Measurements from ENCODE around the gene CNMD. TPM values are rescaled to one million over a fixed set of nuclear protein-coding genes. Genes with fewer than 3 reads are reported as not detected.

The CNMD gene
- polyA plus RNA-seq, 3 donors, result not detected

DNA sequence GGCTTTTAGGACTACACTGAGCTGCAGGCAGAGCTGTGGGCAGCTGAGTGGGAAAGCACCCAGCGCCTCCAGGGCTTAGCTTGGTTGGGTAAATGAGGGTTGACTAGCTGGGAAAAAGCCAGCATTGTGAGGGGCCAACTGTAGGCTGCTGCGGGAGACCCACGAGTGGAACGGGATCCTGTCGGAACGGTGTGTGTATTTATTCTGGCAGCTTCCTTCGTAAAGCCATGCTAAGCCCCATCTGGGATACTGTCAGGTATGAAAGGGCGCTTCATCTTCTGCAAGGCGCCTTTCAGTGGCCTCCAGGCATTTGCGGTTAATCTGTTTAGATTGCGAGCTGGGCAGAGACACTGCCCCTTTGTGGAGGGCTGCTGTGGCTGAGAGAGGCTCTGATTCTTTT is 39.5 kb upstream of the CNMD start:
- Histone ChIP-seq H3K9me3 (replicated peaks in 1 of 2; ENCODE audit: control insufficient read depth in 1 of 2, insufficient read depth in 1 of 2, low read length in 2 of 2) (no peaks in the 10 kb centered on the region), H3K4me2 (replicated peaks; ENCODE audit: extremely low read depth, low read length, poor library complexity, severe bottlenecking) (no peak overlapping the region), H3K36me3 (replicated peaks in 1 of 2; ENCODE audit: control insufficient read depth in 1 of 2, insufficient read depth in 2 of 2, low read length in 2 of 2) (no peaks in the 10 kb centered on the region), H4K20me1 (ENCODE audit: insufficient read depth, low read length) (no peaks in the 10 kb centered on the region), H3K9ac (ENCODE audit: insufficient read depth, low read length, poor library complexity, severe bottlenecking) (no peak overlapping the region), H3K27me3 (ENCODE audit: control insufficient read depth in 2 of 2, insufficient read depth in 2 of 2, low read length in 2 of 2) (no peaks in the 10 kb centered on the region), H2AFZ (ENCODE audit: insufficient read depth, low read depth, low read length, poor library complexity, severe bottlenecking) (no peak overlapping the region), H3K4me3 (replicated peaks in 1 of 3; ENCODE audit: low read depth in 2 of 3, low read length in 3 of 3) (no peak overlapping the region), H3K4me1 (ENCODE audit: control insufficient read depth in 1 of 2, insufficient read depth in 2 of 2, low read length in 2 of 2) (no peaks in the 10 kb centered on the region), H3K79me2 (ENCODE audit: insufficient read depth, low read length) (no peaks in the 10 kb centered on the region), H3K27ac (ENCODE audit: low read depth in 1 of 2, low read length in 2 of 2) (no peak overlapping the region)
- Mint-ChIP-seq H3K4me1 (no peaks in the 10 kb centered on the region), H3K27me3 (ENCODE audit: low read depth in 3 of 3) (peaks cover 0 to 7% (median 4%) of the 10 kb centered on the region in 3 donors), H3K27ac (no peak overlapping the region), H3K4me3 (no peak overlapping the region), H3K9me3 (peaks cover 0 to 2% (median 0%) of the 10 kb centered on the region in 7 donors), H3K36me3 (no peaks in the 10 kb centered on the region)
- 89% methylated on average over 8 of the region's 11 CpGs for WGBS (ENCODE audit: insufficient coverage)
- intact Hi-C loops (cut with micrococcal nuclease), result no loop called here
- TF ChIP-seq, protein P1, sequence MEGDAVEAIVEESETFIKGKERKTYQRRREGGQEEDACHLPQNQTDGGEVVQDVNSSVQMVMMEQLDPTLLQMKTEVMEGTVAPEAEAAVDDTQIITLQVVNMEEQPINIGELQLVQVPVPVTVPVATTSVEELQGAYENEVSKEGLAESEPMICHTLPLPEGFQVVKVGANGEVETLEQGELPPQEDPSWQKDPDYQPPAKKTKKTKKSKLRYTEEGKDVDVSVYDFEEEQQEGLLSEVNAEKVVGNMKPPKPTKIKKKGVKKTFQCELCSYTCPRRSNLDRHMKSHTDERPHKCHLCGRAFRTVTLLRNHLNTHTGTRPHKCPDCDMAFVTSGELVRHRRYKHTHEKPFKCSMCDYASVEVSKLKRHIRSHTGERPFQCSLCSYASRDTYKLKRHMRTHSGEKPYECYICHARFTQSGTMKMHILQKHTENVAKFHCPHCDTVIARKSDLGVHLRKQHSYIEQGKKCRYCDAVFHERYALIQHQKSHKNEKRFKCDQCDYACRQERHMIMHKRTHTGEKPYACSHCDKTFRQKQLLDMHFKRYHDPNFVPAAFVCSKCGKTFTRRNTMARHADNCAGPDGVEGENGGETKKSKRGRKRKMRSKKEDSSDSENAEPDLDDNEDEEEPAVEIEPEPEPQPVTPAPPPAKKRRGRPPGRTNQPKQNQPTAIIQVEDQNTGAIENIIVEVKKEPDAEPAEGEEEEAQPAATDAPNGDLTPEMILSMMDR (IDR thresholded peaks at IDR 0.05), result no peak
- no peak for DNase-seq

DNA sequence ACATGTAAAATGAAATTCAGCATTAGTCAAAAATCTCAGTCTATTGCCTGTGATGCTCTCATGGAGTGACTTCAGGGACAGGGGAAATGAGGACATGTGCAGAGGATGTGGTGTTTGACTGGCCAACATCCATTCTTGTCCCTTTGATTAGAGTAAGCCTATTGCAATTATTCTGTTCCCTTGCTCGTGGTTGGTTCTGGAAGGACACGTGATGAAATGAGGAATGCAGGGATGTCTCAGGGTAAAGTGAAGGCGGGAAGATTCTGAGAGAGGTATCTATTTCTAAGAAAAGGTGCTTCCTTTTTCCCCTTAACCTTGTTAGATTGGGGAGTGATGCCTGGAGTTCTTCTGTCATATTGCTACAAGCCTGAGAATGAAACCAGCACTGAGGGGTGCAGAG is 37.1 kb upstream of the CNMD start:
- Mint-ChIP-seq H3K27me3 (ENCODE audit: low read depth in 3 of 3) (peaks cover 0 to 14% (median 7%) of the 10 kb centered on the region in 3 donors), H3K9me3 (peaks cover 0 to 2% (median 0%) of the 10 kb centered on the region in 7 donors), H3K36me3 (no peaks in the 10 kb centered on the region), H3K4me3 (no peak overlapping the region), H3K27ac (no peak overlapping the region), H3K4me1 (no peaks in the 10 kb centered on the region)
- H3K9me3 ChIP-seq (replicated peaks in 1 of 2; ENCODE audit: control insufficient read depth in 1 of 2, insufficient read depth in 1 of 2, low read length in 2 of 2), result no peaks in the 10 kb centered on the region
- no peak overlapping the region for H3K9ac ChIP-seq (ENCODE audit: insufficient read depth, low read length, poor library complexity, severe bottlenecking)
- TF ChIP-seq, protein P1 (IDR thresholded peaks at IDR 0.05), result no peak
- no peaks in the 10 kb centered on the region for H4K20me1 ChIP-seq (ENCODE audit: insufficient read depth, low read length)
- no peak for DNase-seq
- H3K4me3 ChIP-seq (replicated peaks in 1 of 3; ENCODE audit: low read depth in 2 of 3, low read length in 3 of 3), result no peak overlapping the region
- no peaks in the 10 kb centered on the region for H3K36me3 ChIP-seq (replicated peaks in 1 of 2; ENCODE audit: control insufficient read depth in 1 of 2, insufficient read depth in 2 of 2, low read length in 2 of 2)
- H3K27ac ChIP-seq (ENCODE audit: low read depth in 1 of 2, low read length in 2 of 2), result no peak overlapping the region
- H2AFZ ChIP-seq (ENCODE audit: insufficient read depth, low read depth, low read length, poor library complexity, severe bottlenecking), result no peak overlapping the region
- no peak overlapping the region for H3K4me2 ChIP-seq (replicated peaks; ENCODE audit: extremely low read depth, low read length, poor library complexity, severe bottlenecking)
- WGBS (ENCODE audit: insufficient coverage), result no CpG with 5 or more reads among the region's 3 CpGs
- H3K79me2 ChIP-seq (ENCODE audit: insufficient read depth, low read length), result no peaks in the 10 kb centered on the region
- intact Hi-C loops (cut with micrococcal nuclease), result no loop called here
- no peaks in the 10 kb centered on the region for H3K27me3 ChIP-seq (ENCODE audit: control insufficient read depth in 2 of 2, insufficient read depth in 2 of 2, low read length in 2 of 2)
- no peaks in the 10 kb centered on the region for H3K4me1 ChIP-seq (ENCODE audit: control insufficient read depth in 1 of 2, insufficient read depth in 2 of 2, low read length in 2 of 2)
